PFSK-1 (cell line): Measurements from ENCODE around the gene FOXJ3.

Source experiments
- FOXP2 ChIP-seq: optimal IDR thresholded peaks from 2 replicates; pipeline ENCODE3; 2011; ENCODE audit warnings: borderline replicate concordance, control low read depth, inconsistent platforms; ENCODE audit not compliant: insufficient read depth; ENCODE audit errors: extremely low read length, extremely low read depth
- POLR2AphosphoS5 ChIP-seq: IDR thresholded peaks from 2 replicates; pipeline ENCODE4 v1.6.1; 2012; ENCODE audit warnings: low read depth, mild to moderate bottlenecking, control low read depth, low read length, moderate library complexity
- SIN3A ChIP-seq: IDR thresholded peaks from 2 replicates; pipeline ENCODE4 v1.6.1; 2012; ENCODE audit warnings: mild to moderate bottlenecking, low read length, moderate library complexity, borderline replicate concordance; ENCODE audit not compliant: insufficient read depth
- TAF1 ChIP-seq: IDR thresholded peaks from 2 replicates; pipeline ENCODE4 v1.6.1; 2012; ENCODE audit warnings: low read length, control low read depth, borderline replicate concordance; ENCODE audit not compliant: insufficient read depth
- TF ChIP-seq, protein P1 (sequence below), 2 experiments: IDR thresholded peaks; 2 replicates each; pipeline versions ENCODE4 v1.6.1 to v1.8.0; 2011 to 2012; ENCODE audit warnings: low read depth in 2 of 2, low read length in 2 of 2, control low read depth in 1 of 2, inconsistent platforms in 1 of 2, mild to moderate bottlenecking in 1 of 2, moderate library complexity in 1 of 2; ENCODE audit not compliant: insufficient read depth in 1 of 2

The FOXJ3 gene

DNA sequence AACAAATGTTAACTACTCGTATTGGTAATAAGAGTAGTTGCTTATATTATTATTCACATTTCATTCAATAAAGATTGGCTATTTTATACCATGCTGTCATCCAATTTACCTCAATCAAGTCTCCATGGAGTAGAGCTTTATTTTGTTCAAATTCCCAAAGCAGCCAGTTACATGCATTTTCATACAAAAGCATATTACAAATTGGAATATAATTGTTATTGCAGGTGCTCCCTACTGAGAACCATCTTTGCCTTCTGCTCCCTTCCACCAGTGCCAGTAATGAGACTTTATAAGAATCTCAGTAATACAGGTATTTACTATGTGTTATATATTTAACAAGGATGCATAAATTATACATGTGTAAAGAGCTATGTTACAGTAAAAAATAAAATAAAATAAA, 54.2 kb downstream of the FOXJ3 start:
- no peak for TF ChIP-seq POLR2AphosphoS5

DNA sequence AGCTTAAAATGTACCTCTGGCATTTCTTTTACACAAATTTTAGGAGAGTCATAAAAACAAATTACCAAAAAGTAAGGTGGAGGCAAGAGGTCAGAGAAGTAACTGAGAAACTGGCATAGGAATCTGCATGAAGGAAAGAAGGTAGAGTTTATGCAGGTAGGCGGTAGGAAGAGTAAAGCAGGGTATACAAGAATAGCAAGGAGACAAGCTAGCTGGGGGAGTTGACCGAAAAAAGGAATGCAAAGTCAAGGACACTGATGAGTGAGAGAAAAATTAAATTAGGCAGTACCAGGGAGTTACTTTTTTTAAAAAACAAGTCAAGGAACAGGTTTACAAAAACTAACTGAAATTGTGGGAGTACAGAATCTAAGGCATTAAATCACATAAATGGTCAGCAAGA, 56.0 kb downstream of the FOXJ3 start:
- TF ChIP-seq TAF1 = no peak
- TF ChIP-seq, protein P1, sequence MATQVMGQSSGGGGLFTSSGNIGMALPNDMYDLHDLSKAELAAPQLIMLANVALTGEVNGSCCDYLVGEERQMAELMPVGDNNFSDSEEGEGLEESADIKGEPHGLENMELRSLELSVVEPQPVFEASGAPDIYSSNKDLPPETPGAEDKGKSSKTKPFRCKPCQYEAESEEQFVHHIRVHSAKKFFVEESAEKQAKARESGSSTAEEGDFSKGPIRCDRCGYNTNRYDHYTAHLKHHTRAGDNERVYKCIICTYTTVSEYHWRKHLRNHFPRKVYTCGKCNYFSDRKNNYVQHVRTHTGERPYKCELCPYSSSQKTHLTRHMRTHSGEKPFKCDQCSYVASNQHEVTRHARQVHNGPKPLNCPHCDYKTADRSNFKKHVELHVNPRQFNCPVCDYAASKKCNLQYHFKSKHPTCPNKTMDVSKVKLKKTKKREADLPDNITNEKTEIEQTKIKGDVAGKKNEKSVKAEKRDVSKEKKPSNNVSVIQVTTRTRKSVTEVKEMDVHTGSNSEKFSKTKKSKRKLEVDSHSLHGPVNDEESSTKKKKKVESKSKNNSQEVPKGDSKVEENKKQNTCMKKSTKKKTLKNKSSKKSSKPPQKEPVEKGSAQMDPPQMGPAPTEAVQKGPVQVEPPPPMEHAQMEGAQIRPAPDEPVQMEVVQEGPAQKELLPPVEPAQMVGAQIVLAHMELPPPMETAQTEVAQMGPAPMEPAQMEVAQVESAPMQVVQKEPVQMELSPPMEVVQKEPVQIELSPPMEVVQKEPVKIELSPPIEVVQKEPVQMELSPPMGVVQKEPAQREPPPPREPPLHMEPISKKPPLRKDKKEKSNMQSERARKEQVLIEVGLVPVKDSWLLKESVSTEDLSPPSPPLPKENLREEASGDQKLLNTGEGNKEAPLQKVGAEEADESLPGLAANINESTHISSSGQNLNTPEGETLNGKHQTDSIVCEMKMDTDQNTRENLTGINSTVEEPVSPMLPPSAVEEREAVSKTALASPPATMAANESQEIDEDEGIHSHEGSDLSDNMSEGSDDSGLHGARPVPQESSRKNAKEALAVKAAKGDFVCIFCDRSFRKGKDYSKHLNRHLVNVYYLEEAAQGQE (IDR thresholded peaks at IDR 0.05; ENCODE audit: insufficient read depth in 1 of 2, low read depth in 2 of 2, low read length in 2 of 2) = no peak

DNA sequence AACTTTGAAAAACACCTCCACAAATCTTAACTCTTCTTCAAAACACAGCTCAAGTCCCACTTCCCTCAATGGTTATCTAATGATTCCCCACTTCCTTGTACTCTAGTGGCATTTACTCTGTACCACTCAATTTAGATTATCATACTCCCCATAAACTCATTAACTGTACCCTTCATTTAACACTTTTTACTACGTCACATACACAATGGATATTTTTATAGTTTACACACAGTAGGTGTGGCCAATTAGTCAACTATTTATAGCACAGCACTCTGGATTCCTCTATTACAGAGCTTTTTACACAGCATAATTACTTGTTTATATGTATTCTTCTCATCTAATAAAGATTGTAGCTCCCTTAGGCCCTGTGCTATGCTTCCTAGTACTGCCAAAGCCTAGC, 62.1 kb downstream of the FOXJ3 start:
- TF ChIP-seq SIN3A (no peak), POLR2AphosphoS5 (no peak), FOXP2 (no peak), TAF1 (no peak)
- TF ChIP-seq, protein P1 (IDR thresholded peaks at IDR 0.05; ENCODE audit: insufficient read depth in 1 of 2, low read depth in 2 of 2, low read length in 2 of 2) = no peak

DNA sequence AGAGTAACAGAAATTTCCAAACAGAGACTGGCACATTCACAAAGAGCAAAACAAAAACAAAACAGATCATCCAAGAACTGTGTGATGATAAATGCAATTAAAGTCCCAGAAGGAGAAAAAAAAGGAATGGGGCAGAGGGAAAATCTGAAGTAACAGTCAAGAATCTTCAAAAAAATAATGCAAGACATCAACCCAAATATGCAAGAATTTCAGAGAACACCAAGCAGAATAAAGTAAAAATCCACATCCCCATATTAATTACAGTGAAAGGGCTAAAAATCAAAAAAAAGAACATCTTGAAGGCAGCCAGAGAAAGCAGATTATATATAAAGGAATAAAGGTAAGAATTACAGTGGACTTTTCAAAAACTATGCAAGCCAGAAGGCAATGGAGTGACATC, 67.1 kb downstream of the FOXJ3 start:
- TF ChIP-seq SIN3A (no peak), POLR2AphosphoS5 (no peak), FOXP2 (no peak), TAF1 (no peak)
- TF ChIP-seq, protein P1 (IDR thresholded peaks at IDR 0.05; ENCODE audit: insufficient read depth in 1 of 2, low read depth in 2 of 2, low read length in 2 of 2) = no peak

DNA sequence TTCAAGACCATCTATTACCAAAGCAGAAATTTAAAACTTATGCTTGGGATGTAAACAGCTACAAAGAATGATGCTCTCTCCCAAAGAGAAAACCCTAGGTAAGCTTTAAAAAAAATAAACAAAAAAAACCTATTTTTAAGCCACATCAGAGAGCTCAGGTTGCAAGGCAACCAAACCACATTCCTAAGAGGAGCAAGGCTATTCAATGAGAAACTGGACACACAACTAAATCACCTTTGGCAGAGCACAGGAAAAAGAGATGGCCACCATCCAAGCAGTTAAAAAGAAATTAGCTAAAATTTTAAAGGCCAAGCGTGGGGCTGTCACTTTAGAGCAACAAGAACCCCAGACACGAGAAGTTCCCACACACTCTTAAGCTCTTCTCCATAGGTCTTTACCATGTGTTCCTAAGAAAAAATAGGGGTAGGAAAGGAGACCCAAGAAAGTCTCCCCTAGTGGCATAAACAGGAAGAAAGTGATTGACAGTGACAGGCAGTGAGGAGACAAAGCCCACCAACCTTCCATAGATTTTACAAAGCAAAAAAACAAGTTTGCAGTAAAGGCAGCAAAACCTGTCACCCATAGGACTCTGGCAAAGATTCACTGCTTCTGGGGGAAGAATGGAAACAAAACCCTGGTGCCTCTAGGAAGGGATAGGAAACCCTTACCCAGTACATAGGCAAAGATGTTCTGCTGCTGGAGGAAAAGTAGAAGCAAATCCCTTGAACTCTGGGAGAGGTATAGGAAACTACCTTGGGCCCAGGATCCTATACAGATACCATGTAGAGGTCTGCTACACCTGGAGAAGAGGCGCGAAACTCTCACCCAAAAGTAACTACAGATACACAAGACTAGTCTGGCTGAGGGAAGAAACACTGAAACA, 68.5 kb downstream of the FOXJ3 start:
- TF ChIP-seq FOXP2 (no peak), TAF1 (no peak), SIN3A (no peak), POLR2AphosphoS5 (no peak)
- TF ChIP-seq, protein P1 (IDR thresholded peaks at IDR 0.05; ENCODE audit: insufficient read depth in 1 of 2, low read depth in 2 of 2, low read length in 2 of 2) = no peak
